ENCODE results near the gene CYP4B1.

DNA sequence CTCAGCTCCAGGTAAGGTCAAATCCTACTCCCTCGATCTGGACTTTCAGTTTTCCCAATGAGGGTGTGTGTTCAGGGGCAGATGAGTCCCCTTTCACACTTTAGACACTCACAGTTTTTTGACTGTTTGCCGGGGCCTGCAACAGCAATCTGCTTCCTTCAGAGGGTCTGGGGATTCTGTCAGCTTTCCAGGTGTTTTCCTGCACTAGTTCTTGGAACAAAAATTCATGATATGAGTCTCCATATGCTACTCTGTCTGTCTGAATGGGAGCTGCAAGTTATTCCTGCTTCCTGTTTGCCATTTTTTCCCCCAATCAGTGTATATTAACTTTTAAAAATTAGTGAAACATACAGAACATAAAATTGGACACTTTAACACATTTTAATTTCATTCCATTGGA is 24.3 kb downstream of the CYP4B1 start:
- TF ChIP-seq ZEB2 (tag by site-specific recombination; IDR thresholded peaks at IDR 0.05): no peak
- TF ChIP-seq CTCF (tag by site-specific recombination; IDR thresholded peaks at IDR 0.05): no peak
- no peak for TF ChIP-seq ZNF585B (tag by site-specific recombination; IDR thresholded peaks at IDR 0.05)
- no peak for TF ChIP-seq ZNF521 (tag by site-specific recombination; IDR thresholded peaks at IDR 0.05)
- TF ChIP-seq, protein P1, sequence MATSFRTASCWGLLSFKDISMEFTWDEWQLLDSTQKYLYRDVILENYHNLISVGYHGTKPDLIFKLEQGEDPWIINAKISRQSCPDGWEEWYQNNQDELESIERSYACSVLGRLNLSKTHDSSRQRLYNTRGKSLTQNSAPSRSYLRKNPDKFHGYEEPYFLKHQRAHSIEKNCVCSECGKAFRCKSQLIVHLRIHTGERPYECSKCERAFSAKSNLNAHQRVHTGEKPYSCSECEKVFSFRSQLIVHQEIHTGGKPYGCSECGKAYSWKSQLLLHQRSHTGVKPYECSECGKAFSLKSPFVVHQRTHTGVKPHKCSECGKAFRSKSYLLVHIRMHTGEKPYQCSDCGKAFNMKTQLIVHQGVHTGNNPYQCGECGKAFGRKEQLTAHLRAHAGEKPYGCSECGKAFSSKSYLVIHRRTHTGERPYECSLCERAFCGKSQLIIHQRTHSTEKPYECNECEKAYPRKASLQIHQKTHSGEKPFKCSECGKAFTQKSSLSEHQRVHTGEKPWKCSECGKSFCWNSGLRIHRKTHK (tag by site-specific recombination; IDR thresholded peaks at IDR 0.05): no peak
- no peak for TF ChIP-seq ZNF670 (tag by site-specific recombination; IDR thresholded peaks at IDR 0.05; ENCODE audit: low read depth)

Data from HEK293 (cell line).